A172 (cell line): ENCODE measurements around the gene GTF2H2C. TPM values are rescaled to one million over a fixed set of nuclear protein-coding genes. Genes with fewer than 3 reads are reported as not detected.
"Not testable (repeated sequence)": the region's sequence is repeated elsewhere in the genome, so short reads cannot be mapped to it uniquely, and the experiment has no call there.

ENCODE experiments used
- DNase-seq: peaks from one replicate; pipeline ENCODE4 v3.0.0-alpha.2; 2015; ENCODE audit warnings: low spot score
- total RNA-seq: library from RNA; depleted of rRNA; stranded (reverse); fragments of >200 nt; shearing (Covaris generic); gene quantifications from 2 replicates; pipeline ENCODE4 v1.2.3, GENCODE V29; 2014; rRNA removed

The GTF2H2C gene
- total RNA-seq: 52.6 and 65.7 TPM in 2 replicates

DNA sequence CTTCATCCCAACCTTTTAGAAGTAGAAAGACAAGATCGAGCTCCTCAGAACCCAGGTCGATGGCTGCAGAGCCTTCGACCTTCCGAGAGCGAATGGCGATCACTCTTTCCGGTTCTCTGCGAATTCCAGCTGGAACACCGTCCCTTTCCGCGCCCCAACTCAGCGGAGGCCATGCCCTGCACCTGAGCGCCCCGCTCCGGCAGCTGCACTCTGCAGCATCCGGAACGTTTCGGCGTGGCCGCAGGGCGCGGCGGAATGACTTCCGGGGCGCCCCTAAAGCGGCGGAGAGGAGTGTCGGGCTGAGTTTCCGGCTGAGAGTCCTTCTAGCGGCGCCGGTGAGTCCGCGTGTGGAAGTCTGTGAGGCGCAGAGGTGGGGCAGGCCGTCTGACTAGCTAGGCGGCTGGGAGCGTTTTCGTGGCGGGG, at the start of gene GTF2H2C:
TSS of gene GTF2H2C (plus strand) at position 284 of the 423 bp plus-strand sequence. CDS start 4,942 bp downstream, outside the sequence.
- peak; percentile 65 for DNase-seq

DNA sequence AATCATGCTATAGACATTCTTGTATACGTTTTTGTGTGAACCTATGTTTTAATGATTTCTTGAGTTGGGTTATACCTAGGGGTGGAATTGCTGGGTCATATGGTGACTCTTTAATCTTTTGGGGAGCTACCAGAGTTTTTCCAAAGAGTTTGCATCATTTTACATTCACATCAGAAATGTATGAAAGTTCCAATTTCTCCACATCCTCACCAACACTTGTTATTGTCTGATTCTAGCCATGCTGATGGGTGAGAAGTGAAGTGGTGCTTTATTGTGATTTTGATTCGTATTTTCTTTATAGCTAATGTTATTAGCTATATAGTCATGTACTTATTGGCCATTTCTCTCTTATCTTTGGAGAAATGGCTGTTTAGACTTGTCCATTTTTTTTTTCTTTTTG, 49.3 kb upstream of the GTF2H2C start:
- DNase-seq: no peak

DNA sequence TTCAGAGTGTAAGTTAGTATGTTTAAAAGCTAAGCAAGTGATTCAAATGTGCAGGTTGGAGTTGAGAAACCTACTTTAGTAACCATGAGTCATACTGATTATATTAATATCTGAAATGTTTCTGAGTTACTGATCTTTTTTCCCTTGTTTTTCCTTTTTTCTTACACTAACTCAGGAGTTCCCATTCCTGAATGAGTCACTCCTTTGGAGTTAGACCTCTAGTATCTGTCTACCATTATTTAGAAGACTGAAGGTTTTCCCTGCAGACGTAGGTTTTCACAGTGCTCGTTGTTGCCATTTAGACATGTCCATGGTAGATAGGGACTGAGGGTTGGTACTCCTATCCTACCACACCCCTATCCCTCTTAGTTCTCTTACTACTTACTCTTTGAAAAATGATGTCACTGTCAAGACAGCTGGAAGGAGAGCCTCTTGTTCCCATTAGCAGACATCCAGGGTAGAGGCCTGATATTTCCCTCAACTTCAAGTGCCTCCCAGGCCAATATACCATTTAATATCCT, 47.2 kb upstream of the GTF2H2C start:
- DNase-seq: peak; percentile 64

DNA sequence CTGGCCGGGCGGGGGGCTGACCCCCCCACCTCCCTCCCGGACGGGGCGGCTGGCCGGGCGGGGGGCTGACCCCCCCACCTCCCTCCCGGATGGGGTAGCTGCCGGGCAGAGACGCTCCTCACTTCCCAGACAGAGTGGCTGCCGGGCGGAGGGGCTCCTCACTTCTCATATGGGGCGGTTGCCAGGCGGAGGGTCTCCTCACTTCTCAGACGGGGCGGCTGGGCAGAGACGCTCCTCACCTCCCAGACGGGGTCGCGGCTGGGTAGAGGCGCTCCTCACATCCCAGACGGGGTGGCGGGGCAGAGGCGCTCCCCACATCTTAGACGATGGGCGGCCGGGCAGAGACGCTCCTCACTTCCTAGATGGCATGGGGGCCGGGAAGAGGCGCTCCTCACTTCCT, 44.4 kb upstream of the GTF2H2C start:
- not testable (repeated sequence) for DNase-seq

DNA sequence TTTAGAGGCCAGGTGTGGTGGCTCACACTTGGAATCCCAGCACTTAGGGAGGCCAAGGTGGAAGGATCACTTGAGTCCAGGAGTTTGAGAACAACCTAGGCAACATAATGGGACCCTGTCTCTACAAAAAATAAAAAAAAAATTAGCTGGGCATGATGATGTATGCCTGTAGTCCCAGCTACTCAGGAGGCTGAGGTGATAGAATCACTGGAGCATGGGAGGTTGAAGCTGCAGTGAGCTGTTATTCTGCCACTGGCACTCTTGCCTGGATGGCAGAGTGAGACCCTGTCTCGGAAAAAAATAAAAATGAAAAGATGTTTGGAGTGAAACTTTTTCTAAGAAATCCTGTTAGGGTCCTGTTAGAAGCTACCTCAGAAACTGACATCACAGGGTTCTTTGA, 43.2 kb upstream of the GTF2H2C start:
- DNase-seq: no peak

DNA sequence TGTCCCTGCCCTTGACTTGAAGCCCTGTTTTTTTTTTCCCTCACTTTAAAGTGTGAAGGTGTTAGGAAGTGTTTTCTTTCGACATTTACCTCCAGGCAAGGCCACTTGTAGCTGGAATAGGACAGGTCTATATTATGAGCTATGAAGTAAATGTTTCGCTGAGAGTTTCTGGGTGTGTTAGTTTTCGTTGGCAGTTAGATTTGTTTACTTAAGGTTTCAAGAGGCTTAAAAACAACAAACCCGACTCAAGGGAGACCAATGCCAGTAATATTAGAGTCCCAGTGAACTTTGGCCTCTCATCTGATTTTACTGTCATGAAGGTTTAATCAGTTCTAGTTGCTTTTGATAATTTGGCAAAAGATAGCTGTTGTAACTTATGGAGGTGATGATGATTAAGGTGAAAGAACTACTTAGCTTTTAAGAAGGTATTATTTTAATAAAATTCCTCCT, 42.2 kb upstream of the GTF2H2C start:
- DNase-seq: peak; percentile 51

DNA sequence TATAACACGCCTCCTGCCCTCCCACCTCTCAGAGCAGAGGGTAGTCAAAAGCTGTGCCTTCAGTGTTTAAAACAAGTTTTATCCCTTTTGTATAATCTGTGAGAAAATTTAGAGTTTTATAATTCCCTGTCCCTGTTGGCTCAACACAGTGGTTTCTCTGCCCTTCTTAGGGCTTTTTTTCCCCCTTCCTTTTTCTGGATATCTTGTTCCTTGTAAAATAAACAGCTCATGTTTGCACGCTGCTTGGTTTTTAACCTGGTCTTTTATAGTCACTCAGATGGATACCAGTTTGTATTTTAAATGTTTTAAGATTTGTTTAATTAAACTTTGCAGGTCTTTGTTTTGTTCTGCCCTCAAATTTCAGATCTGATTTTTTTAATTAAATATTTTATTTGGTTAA, 40.7 kb upstream of the GTF2H2C start:
- DNase-seq: no peak

DNA sequence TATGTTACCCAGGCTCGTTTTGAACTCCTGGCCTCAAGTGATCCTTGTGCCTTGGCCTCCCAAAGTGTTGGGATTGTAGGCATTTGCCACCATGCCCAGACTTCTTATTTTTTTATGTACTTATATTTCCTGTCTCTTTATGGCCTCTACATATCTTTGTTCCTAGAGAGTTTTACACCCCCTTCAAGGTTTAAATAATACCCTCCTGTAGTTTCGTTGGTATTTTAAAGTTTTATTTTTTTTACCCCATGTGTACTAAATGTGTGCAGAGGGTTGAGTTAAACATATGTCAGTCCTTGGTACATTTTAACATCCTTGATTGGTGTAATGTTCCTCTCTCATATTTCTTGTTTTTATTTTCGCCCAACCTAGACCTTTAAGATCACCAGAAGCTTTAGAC, 38.0 kb upstream of the GTF2H2C start:
- DNase-seq: no peak

DNA sequence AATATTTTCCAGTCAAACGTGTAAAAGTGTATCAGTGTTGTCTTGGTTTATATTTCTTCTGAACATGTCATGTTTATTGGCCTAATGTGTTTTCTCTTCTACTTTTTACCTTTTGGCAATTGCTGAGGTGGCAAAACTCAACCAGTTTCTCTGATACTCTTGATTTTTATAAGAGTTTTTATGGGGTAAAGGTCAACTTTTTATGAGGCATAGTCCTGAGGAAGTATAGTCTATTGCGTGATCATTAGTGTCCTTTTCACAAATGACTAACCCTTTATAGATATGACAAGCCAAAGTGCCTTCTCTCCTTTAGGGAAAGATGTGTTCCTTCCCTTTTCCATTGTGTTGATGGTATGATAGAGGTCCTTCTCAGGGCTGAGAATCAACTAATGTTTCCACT, 34.5 kb upstream of the GTF2H2C start:
- DNase-seq: no peak

DNA sequence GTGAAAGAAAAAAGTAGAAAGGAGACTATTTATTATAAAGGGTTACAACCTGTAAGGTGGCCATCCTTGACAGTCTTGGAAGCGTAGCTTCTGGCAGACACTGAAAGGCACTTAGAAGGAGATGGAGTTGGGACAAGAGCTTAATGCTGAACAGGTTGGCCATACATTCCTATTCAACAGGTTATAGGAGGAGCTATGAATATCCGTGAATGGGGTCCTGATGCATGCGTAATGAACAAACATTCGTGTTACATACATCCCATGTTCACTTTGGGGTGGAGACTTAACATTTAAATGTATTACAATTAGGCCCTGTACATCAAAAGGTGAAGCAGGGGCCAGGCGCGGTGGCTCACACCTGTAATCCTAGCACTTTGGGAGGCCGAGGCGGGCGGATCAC, 33.3 kb upstream of the GTF2H2C start:
- DNase-seq: no peak

DNA sequence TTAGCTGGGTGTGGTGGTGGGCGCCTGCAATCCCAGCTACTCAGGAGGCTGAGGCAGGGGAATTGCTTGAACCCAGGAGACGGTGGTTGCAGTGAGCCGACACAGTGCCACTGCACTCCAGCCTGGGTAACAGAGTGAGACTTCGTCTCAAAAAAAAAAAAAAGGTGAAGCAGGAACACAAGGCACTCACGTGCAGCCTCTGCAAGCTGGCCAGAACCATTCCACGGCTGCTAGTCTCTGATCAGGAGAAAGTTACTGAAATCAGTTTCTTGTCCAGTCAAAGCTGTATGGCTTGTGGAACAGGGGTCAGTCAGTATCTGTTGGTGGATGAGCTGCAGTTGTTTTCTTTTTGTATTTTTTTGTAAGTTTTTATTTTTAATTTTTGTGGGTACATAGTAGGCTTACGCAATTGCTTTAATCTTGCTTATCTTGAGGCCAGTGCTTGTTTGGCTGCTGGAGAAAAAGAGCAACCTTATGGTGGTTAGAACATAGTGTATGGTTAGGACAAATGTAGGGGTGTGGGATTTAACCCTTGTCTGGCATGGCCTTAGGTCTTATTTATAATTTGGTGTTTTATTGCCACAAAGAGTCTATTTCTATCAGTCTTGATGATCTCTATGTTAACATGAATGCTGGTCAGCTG, 32.7 kb upstream of the GTF2H2C start:
- no peak for DNase-seq

DNA sequence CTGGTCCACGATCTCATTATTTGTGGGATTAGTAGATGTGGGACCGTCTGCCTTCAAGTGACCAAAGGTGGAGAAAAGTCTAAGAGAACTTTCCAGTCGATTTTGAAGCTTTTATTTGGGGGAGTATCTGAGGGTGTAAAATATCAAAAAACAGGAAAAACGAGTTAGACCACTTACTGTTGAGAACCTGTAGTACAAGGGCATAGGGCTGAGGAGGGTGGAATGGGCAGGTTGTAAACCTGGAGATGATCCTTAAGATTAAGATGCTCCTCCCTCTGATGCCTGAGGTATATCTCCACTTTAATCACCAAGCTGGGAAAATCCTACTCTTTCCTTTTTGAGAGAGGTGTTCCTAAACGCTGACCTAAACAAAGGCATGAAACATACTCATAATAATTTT, 32.0 kb upstream of the GTF2H2C start:
- no peak for DNase-seq

DNA sequence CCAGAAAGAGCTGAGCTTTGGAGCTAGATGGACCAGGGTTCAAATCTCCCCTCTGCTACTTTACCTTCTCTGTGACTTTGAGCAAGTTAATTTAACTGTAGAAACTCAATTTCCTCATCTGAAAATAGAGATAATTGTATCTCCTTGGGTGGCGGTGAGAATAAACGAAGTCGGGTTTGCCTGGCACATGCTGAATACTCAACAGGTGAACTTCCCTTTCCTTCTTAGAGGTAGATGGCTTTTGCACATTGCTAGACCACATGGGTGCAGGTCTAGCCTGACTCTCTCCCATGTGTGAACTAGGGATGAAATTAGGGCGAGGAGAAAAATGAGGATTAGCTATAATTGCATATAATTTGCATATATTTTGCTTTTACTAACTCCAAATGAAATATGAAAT, 31.4 kb upstream of the GTF2H2C start:
- DNase-seq: no peak

DNA sequence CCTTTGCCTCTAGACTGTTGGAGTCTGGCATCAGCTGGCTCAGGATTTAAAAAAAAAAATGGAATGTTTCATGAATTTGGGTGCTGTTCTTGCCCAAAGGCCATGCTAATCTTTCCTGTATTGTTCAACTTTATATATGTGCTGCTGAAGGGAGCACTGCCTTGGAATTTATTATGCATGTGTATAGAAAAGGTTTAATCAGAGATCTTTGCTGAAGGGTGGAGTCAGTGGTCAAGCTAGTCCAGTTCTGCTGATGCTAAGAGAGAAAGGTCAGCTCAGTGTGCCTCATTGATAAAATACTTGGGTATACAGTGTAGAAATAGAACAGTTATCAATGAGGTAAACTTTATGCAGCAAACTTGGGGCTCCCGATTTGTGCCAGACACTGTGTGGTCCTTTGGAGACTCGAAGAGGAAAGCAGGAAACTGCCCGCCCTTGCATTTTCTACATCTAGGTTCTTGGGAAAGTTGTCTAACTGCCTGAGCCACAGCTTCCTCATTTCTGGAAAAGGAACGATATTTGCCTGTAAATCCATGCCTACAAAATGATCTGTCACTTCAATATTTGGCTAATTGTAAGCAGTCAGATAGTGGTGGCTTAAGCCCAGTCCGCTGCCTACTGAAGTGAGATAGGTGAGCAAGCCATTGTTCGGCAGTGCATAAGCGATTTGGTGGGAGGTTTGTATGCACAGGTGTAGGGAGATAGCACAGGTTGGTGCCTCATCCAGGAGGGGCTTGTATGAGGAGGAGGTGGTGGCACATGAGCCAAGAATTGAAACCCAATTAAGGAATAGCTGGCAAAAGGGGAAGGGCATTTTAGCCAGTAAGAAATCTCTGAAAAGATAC, 29.2 kb upstream of the GTF2H2C start:
- no peak for DNase-seq

DNA sequence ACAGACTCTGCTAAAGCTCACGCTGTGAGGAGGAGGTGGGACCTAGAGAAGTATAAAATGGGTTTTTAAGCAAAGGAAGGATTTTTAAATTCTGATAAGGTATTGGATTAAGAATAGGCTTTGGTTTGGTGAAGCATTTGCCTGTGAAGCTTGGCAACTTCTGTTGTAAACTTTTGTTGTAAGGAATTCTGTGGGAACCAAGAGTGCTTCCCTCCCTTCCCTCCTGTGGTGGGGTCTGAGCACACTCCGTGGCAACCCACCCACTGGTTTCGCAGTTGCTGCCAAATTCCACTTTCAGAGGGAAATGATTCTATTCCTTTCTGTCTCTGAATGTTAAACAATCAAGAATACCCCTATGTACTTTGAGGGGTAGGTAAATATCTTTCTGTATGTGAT, 28.6 kb upstream of the GTF2H2C start:
- DNase-seq: no peak

DNA sequence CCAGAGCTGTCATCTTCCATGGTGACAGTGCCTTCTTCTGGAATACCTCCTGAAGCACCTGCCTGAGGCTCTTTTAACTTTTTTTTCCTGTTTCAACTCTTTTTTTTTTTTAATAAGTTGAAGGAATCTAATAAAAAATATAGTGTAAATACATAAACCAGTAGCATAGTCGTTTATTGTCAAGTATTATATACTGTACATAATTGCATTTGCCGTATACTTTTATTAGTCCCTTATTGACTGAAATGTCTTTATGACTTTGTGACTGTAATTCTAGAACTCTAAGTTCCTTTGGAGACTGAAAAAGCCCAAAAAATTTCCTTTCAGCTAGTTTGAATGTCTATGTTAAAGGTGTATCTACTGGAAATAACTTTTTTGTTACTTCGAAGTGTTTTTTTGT, 22.1 kb upstream of the GTF2H2C start:
- not testable (repeated sequence) for DNase-seq

DNA sequence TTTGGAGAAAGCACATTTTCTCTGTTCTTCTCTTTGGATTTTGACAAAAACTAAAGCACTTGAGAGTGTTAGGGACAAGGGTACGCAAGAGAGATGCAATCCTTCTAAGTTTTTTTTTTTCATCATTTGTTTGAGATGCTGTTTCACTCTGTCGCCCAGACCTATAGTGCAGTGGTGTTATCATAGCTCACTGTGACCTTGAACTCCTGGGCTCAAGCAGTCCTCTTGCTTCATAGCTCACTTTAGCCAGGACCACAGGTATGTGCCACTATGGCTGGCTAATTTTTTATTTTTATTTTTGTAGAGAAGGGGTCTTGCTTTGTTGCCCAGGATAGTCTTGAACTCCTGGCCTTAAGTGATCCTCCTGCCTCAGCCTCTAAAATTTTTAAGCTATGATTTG, 21.3 kb upstream of the GTF2H2C start:
- not testable (repeated sequence) for DNase-seq

DNA sequence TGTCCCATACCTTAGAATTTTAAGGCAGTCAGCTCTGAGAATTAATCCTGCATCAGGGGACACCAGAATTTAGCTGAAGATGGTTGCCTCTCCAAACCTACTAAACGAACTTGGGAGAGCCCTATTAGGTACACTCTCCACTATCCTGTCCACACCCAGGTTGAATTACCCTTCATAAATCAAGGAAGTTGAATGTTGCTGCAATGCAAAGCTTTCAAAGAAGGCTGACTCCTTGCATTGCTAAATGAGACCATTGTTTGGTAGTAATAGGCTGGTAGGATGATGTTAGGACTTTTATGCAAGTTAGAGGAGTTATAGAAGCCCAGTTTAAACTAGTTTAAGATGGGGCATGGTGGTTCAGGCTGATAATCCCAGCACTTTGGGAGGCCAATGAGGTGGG, 18.6 kb upstream of the GTF2H2C start:
- DNase-seq: not testable (repeated sequence)

DNA sequence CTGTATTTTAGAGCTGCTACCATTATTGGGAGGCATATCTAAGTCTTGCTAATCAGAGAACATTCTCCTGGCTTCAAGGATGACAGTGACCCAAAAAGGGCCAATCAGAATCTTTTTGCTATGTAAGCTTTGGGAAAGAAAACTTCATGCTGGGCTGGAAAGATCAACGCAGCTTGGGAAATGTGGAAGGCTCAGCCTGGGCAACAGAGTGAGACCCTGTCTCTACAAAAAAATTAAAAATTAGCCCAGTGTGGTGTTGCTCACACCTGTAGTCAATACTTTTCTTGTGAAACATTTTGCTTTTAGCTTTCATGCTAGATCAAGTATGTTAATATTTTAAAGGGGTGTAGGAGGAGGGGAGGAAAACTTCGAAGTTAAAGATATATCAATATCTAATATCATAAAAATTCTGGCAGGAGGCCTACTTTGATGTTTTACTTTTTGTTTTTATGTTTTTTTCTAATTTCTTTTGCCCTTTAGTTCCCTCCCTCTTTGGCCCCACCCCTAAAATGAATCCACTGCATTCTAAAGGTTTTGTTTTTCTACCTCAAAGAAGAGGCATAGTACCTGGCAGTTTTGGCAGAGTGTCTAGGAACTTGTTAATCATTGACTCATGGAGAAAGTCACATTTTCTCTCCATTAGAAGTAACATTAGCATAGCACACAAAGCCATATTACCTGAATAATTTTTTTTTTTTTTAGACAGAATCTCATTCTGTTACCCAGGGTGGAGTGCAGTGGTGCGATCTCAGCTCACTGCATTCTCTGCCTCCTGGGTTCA, 17.0 kb upstream of the GTF2H2C start:
- DNase-seq: not testable (repeated sequence)

DNA sequence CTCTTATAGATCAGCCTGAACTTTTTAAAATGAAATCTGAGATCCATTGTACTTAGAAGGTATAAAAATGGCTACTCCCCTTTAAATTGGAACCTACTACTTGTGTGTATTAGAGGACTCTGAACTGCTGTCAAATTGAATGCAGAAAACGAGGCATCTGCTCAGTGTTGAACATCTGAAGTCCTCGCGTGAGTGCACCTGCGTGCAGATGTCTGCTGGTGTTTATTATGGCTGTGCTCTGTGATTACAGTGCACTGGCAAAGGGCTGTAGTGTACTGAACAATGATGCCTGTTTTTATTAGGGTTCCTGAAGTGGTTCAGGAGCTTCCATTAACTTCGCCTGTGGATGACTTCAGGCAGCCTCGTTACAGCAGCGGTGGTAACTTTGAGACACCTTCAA, 15.4 kb upstream of the GTF2H2C start:
- DNase-seq: not testable (repeated sequence)

DNA sequence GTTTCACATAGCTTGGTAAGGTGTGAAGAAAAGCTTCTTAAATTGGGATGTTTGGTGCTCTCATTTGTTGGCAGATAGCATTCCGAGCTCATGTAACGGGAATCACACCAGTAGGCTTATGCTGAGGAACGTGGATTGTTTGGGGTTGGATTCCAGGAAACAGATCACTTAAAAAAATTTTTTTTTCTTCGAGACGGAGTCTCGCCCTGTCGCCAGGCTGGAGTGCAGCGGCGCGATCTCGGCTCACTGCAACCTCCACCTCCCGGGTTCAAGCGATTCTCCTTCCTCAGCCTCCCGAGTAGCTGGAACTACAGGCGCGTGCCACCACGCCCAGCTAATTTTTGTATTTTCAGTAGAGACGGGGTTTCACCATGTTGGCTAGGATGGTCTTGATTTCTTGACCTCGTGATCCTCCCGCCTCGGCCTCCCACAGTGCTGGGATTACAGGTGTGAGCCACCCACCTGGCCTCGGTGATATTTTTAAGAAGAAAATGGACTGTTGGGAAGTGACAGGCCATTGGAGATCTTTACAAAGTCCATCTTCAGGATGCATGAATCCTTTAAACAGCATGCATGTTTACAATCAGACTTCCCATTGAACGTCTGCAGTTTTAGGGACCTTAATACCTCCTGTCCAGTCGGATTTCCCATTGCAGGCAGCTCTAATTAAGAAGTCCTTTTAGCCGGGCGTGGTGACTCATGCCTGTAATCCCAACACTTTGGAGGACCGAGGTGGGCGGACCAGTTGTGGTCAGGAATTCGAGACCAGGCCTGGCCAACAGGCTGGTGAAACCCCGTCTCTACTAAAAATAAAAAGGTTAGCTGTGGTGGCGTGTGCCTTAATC, 818 bp downstream of the GTF2H2C start:
- DNase-seq: peak; percentile 19
